ENCODE measurements around the gene CABP4.

CABP4 gene

DNA sequence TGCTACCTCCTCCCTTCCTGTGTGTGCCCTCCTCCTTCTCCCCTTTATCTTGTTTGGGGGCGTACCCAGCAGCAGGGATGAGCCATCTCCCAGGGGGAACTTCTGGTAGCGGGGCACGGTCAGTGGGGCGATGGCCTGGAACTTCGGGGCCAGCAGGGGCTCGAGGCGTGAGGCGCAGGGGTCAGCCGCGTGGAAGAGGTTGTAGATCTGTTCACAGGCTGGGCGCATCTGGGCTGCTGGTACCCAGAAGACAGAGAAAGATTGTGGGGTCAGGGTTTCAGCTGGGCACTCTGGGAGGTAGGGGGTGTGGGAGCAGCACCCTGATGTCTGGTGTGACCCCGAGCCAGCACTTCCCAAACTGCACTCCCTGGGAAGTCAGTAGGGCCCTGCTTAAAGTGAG, 41.0 kb downstream of the CABP4 start:
- no peak for DNase-seq (ENCODE audit: low read depth)

DNA sequence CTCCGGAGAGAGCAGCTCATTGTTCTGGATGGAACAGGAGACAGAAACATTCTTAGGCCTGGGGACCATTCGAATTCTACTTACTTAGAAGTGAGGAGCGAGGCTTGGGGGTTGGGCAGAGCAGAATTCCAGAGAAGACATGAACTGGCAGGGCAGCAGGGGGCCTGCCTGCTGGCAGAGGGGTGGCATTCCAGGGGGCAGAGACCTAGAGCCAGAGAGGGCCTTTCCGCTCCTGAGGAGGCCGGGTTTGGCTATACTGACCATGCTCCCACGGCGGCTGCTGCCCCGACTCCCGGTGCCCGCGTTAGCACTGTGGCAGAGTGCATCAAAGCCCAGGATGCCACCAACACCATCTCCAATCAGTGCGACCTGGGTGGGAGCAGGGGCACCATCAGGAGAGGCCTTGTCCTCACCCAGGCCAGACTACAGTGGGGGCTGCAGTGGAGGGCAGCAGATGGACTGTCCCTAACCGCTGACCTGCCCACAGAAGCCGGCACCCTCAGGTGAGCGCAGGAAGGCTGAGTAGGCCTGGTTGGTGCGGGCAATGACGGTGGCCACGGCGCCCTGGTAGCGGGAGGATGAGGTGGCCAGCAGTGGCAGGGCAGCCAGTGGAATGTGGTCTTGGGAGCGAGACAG, 42.6 kb downstream of the CABP4 start:
- no peak for DNase-seq (ENCODE audit: low read depth)

DNA sequence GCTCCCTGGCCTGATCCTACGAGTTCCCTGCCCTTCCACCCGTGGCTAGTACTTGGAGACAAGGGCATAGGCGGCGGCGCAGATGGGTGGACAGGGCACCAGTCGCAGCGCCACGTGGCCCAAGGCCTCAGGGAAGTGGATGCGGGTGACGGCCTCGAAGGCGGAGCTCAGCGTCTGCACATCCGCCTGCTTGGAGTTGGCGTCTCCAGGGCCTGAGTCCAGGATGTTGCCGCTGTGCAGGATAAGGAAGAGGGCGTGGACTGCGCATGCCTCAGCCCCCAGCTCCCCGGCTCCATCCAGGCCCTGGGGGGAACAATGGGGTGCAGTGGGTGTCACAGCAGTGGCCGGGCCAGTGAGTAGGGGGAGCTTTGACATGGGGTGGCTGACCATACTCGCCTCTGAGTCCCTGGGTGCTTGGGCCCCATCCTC, 43.4 kb downstream of the CABP4 start:
- DNase-seq (ENCODE audit: low read depth): no peak

DNA sequence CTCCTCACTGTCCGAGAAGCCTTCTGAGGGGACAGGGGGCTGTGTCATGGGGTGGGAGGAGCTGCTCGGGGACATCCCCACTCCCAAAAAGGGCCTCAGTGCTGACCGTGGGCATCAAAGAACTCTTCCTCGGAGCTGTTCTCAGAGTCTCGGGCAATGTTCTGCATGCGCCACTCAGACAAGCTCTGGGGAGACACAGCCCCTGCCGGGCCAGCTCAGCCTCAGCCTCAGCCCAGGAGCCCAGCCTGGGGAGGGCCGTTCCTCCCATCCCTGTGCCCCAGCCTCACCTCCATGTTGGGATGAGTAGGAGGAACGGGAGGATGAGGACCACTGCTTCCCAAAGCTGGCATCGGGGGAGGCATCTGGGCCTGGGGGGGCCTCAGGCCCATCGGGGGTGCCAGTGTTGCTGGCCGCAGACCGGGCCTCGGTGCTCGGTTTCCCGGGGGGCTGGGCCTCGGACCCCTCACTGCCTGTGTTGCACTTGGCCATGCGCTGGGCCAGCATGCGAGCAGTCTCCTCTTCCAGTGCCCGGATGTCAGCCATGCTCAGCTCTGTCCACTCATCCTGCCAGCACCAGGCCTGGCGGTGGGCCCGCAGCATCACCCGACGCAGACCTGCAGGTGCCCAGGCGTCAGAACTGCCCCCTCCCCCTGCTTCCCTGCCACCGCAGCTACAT, 44.8 kb downstream of the CABP4 start:
- no peak for DNase-seq (ENCODE audit: low read depth)

DNA sequence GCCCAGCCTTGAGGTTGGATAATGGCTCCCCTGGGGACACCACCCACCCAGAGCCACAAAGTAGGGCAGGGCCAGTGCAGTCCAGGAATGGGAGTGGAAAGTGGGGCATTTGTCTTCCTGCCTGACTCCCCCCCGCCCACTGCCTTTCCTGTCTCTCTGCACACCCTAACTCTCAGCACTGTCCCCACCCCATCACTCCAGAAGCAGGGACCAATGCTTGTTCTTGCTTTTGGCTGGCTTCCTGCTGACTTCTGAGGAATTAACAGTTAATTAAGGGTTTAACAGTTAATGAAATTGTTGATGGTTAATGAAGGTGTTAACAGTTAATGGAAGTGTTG, 45.3 kb downstream of the CABP4 start:
- DNase-seq (ENCODE audit: low read depth): no peak

DNA sequence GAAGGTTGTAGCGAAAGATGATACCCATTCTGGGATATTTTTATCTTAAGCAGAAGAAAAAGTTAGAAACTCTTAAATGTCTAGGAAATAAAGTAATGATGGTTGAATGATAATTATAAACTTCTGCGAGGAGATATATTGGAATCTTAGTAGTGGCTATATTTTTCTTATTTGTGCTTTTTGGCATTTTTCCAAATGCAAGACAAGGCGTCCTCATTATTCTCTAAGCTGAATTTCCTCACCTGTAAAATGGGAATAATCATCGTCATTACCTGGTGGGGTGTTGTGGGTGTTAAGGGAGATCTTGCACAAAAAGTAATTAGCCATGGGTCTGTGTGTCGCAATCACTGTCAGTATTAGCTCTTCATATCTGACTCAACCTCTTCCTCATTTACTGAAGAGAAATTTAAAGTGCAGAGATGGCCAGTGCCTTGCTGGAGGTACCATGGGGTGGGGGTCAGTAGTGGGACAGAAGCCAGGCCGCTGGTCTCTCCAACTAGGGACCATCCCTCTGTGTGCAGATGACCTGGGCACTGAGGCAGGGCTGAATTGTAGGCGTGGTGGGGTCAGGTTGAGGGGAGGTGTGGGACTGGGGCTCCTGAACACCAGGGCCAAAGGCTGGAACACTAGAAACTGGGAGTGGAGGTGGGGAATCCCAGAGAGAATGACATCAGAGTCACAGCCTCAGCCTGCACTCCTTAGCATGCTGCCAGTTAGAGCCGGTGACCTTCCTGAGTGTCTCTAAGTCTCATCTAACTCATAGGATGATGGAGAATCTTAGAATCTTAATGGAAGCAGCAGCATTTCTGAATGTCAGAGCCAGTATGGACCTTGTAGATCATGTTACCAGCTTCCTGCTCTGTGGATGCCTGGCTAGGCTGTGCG, 45.9 kb downstream of the CABP4 start:
- no peak for DNase-seq (ENCODE audit: low read depth)

DNA sequence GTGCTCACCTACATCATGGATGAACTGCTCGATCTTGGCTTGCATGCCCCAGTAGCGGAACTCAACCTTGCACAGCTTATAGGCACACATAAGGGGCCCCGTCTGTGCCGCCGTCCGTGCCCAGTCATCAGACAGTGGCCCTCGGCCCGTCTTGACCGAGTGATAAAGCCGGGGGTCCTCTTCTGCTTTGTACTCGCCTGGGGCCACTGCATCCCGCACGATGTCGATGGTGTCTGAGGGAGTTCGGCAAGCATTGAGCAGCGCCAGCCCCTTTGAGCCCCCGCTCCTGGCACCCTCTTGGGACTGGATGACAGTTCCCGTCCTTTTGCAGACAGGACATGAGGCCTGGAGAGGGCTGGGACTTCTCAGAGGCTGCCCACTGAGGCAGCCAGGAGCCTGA, 46.7 kb downstream of the CABP4 start:
- DNase-seq (ENCODE audit: low read depth): no peak

DNA sequence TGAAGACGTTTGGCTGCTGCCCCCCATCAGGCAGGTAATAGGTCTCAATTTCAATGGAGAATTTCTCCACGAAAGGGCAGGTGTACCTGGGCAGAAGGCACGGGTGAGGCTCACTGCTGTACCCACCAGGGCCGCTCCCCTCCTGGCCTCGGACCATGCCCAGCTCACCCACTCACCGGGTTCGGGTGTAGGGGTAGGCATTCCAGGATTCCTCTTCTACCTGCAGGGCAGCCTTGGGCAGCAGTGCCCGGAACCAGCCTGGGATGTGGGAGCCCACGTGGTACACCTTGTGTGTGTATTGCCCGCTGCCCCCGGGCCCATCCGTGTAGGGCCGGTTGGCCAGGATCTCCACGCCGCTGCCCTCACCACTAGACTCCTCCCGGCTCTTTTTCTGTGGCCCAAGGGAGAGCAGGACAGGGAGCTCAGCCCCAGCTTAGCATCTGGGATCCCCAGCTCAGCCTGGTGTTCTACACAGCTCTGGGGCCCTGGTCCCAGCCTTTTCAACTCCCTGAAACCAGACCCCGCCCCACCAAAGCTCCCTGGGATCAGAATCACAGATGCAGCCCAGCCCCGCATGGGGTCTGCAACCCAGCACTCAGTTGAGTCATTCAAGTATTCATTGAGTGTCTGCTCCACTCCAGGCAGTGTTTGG, 47.3 kb downstream of the CABP4 start:
- DNase-seq (ENCODE audit: low read depth): no peak

DNA sequence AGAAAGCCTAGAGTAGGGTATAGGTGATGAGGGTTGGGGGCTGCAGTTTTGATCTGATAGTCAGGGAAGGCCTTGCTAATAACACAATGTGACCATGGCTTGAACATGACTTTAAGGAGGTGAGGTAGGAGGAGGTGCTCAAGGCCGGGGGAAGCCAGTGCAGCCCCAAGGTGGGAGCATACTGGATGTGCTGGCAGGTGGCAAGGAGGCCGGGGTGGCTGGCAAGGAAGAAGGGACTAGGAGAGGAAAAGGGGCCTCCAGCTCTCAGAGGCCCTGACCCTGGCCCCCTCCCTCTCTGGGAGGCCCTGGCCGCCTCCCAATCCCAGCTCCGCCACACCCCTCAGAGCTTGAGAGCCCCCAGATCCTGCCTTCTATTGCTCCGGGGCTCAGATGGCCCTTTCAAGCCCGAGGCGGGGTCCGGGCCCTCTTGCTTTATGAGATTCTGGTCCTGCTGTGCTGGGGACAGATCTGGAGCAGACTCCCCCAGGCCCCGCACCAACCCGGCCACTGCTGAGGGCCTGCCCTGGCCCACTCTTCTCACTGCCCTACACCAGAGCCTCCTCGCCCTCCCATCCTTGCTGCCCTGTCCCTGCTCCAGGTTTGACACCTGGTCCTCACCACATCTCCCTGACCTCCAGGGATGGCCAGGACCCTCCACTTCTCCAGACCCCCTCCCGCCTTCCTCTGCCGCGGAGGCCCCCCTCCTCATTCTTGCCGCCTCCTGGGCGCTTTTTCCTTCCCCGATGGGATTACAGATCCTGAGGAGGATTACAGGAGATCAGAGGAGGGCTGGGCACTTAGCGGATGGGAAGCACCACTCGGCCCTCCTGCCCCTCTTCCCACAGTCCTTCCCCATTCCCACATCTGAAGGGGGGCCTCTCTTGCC, 48.2 kb downstream of the CABP4 start:
- DNase-seq (ENCODE audit: low read depth): no peak

DNA sequence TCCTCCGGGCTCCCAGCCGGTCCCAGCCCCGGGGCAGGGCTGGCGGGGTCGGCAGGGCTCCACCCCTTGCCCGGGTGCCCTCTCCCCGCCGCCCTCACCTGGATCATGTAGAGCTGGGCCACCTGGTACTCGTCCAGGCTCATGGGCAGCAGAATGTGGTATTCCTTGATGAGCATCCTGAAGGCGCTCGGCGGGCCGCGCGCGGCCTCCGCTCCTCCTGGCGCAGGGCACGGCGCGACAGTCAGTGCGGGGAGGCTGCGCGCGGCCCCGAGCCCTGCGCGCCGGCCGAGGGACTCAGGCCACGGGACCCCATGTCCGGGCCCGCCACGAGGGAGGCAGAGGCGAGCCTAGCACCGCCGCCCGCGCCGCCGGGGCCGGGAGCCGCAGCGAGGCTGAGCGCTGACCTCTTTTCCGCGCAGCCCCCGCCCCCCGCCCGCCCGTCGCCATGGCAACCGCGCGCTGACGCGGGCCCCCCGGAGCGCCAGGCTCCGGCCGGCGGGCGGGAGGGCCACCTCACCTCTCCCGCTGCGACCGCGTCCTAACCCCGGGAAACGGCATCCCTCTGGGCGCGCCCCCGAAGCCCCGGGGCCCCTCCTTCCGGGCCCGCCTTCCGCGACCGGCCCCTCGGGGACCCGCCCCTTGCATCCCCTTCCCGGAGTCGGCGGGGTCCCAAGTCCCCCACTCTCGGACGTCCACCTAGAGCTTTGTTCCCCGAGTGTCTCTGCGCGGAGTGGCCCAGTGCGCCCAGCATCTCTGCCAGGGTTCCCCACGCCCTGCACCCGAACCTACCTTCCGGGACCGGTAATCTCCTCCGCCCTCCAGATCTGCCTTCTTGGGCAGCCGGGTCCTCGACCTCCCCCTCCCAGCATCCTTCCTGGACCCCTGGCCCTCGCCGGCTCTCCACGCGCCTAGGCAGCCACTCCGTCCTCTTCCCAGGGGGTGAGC, 49.1 kb downstream of the CABP4 start:
- no peak for DNase-seq (ENCODE audit: low read depth)

DNA sequence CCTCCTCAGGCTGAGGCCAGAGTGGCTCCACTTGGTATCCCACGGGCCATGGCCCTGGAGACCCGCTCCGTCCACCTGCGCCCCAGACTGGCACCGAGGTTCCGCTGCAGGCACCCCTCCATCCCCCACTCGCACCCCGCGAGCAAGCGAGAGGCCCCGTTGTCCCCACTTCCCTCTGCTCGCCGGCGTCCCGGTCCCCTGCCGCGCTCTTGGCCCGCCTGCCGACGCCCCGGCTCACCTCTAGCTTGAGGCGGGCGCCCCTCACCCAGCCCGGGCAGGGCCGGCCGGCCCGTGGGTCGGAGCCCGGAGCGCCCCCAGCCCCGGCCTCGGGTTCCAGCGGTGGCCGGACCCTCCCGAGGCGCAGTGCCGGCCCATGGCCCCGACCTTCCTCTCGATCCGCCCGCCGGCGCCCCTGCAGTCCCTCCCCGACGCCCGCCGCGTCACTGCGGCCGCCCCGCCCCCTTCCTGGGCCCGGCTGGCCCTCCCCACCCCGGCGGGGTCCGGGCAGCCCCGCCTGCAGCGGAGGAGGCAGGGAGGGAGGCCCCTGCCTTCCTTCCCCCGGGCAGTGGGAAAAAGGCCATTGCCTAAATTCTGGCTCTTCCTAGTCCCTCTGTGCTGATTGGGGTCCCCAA, 49.9 kb downstream of the CABP4 start, which contains the start of gene PITPNM1:
Gene PITPNM1, minus strand, starts transcription at position 414 of the 632 bp plus-strand sequence. CDS start 1,183 bp downstream, outside the sequence.
- peak; percentile 24 for DNase-seq (ENCODE audit: low read depth)

DNA sequence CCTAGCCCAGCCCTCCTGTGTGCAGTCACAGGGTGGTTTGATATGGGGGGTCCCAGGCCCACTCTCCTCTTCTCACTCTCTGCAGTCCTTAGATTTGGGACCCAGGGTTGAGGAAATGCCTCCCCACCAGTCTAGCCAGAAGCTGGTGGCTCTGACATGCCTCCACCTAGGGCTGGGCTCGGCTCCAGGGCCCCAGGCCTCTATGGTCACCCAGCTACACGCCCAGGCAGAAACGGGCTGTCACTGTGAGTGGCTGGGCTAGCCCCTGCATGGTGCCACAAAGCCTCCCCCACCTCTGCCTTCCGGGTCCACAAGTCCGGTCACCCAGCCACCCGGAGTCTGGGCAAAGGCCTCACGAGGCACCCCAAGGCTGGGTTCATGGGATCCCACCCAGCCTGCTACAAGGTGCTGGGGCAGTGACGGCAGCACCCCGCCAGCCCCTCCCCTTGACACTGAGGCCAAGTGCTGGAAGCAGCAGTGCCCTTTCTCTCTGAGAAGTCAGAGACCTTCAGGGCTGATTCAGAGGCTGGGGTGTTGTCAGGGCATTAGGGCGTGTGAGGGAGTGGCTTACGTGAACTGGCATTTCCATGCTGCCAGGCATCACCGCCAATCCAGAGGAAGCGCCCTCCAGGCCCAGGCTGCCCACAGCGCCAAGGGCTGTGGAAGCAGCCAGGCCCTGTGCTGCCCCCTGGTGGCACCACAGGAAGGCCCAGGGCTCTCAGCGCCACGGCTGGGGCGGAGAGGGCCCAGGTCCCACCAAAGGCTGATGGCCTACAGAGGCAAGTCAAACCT, 50.6 kb downstream of the CABP4 start:
- peak; percentile 87 for DNase-seq (ENCODE audit: low read depth)

DNA sequence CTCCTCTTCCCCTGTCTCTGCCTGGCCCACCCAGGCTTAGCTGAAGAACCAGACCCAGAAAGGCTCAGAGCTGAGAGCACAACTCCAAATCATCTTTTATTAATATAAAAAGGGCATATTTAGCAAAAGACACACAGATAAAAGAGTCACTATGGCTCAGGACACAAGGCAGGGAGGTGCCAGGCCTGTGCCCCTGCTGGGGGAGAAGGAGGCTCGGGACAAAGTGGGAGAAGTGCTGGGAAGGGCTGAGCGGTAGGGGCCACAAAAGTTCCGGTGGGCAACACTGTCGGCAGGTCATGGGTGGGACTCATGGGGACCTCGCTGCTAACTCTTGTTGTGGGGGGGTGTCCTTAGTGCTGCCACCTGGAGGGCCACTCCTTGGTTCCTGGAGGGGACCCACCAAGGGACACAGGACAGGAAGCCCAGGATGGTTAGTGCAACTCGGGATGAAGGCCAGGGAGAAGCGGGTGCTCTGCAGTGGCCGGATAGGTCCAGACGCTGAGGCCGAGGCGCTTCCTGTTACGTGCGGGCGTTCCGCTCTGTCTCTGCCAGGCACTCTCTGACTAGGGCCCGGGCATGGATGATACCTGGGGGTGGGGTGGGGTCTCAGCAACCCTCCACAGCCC, 51.4 kb downstream of the CABP4 start:
- DNase-seq (ENCODE audit: low read depth): no peak

DNA sequence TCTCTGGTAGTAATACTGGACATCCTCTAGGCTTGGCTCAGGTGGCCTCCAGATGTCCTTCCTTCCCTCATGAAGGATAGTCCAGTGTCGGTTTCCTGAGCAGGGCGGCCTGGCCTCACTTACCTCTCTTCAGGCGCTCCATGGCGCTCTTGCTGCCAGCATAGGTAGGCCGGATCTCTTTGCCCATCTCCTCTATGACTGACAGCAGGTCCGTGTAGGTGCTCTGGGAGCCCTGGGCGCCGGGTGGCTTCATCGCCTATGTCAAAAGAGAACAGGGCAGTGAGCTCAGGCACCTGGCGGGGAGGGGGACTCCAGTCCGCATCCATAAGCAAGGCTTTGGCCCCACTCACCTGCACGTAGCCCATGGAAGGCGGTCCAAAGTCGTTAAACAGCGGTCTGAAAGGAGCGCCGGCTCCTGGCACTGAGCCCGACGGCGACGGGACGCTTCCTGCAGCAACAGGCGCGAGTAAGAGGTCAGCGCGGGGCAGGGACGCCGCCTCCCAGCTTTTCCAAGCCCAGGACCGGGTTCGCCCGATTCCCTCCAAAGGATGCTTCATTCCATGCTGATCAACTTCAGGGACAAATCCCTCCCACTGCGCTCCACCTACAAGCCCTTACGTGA, 52.2 kb downstream of the CABP4 start:
- DNase-seq (ENCODE audit: low read depth): no peak

DNA sequence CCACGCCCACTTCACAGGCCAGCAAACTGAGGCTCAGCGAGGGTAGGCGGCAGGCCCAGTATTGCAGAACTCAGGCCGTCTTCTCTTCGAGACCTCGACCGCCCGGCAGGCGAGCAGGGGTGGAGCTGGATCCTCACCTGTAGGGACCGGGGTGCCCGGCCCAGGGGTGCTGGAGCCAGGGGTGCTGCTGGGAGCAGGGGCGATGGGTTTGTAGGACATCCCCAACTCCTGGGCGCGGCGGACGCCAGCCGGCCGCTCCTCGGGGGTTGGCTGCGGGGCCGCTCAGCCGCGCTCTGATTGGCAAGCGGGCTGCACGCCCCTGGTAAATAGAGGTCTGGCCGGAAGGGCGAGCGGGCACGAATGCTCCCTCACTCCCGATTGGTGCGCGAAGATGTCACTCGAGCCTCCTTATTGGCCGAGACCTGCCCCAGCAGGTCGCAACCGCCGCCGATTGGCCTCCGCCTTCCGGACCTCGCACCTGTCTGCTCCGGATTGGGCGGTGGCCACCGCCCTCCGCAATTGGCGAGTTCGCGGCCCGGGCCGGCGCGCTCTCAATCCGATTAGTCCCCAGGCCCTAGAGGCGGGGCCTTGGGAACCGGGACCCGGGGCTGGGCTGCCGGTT, 52.8 kb downstream of the CABP4 start, which contains the start of gene CDK2AP2:
Gene CDK2AP2, minus strand, starts transcription at position 299 of the 622 bp plus-strand sequence. Its CDS starts 80 bp downstream, at position 219.
- DNase-seq (ENCODE audit: low read depth): peak; percentile 98

DNA sequence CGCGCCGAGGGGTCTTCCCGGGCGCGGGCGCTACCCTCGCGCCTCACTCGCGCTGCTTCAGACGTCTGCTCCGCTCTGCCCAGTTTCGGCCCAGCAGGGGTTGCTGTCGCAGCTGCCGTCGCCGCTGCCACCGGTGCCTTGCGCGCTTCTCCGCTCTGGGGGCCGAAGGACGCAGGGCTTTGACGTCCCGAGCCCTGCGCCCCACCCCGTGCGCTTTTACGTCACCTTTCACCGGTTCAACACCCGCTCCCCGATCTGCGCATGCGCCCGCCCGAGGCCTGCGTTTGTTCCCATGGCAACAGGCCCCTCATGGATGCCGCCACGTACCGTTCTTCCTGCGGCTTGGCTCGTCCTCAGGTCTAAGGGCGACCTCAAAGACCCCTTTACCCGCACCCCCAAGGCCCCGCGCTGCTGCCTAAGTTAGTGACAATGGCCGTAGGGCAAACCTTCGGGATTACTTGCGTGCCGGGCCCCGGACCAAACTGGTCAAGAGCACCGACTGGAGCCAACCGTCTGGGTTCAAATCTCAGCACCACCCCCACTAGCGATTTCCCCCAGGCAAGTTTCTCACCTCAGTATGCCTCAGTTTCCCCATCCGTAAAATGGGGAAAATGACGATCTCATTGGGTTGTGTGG, 53.5 kb downstream of the CABP4 start:
- peak; percentile 90 for DNase-seq (ENCODE audit: low read depth)

DNA sequence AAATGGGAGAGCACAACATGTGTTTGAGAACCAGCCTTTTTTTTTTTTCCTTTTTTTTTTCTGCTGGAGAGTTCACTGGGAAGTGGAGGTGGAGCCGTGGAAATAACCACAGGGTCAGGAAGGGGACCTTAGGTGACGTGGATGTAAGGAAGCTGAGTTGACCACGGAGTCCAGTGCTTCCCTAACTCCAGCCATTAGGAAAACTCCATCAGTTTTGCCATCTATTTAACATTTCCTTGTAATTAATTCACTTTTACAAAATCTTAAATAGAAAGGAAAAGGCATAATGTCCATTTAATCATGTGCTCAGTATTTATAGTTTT, 54.8 kb downstream of the CABP4 start:
- DNase-seq (ENCODE audit: low read depth): no peak
